ENCODE data around the gene TRIP4. TPM values are rescaled to one million over a fixed set of nuclear protein-coding genes. Genes with fewer than 3 reads are reported as not detected.
A peak's percentile ranks its signal among the peaks of the same experiment; 100 is the strongest.
"Not testable (repeated sequence)": the region's sequence is repeated elsewhere in the genome, so short reads cannot be mapped to it uniquely, and the experiment has no call there.

Gene TRIP4
- total RNA-seq, 1 donor from 2014 or later: 13.5 TPM

GRCh38 chr15:64386291-64386690 is 1.3 kb upstream of the TRIP4 start:
- no peak for DNase-seq
- Histone ChIP-seq H3K9me3 (replicated peaks) (no peaks in the 10 kb centered on the region), H3K4me3 (no peak overlapping the region), H3K36me3 (no peaks in the 10 kb centered on the region), H3K4me1 (peaks cover 31% of the 10 kb centered on the region), H3K27ac (replicated peaks) (no peak overlapping the region), H3K27me3 (ENCODE audit: low read depth) (no peaks in the 10 kb centered on the region)
- intact Hi-C loops (cut with micrococcal nuclease): no loop called here
- TF ChIP-seq, protein P1, sequence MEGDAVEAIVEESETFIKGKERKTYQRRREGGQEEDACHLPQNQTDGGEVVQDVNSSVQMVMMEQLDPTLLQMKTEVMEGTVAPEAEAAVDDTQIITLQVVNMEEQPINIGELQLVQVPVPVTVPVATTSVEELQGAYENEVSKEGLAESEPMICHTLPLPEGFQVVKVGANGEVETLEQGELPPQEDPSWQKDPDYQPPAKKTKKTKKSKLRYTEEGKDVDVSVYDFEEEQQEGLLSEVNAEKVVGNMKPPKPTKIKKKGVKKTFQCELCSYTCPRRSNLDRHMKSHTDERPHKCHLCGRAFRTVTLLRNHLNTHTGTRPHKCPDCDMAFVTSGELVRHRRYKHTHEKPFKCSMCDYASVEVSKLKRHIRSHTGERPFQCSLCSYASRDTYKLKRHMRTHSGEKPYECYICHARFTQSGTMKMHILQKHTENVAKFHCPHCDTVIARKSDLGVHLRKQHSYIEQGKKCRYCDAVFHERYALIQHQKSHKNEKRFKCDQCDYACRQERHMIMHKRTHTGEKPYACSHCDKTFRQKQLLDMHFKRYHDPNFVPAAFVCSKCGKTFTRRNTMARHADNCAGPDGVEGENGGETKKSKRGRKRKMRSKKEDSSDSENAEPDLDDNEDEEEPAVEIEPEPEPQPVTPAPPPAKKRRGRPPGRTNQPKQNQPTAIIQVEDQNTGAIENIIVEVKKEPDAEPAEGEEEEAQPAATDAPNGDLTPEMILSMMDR (IDR thresholded peaks at IDR 0.05; ENCODE audit: borderline replicate concordance): no peak

DNA sequence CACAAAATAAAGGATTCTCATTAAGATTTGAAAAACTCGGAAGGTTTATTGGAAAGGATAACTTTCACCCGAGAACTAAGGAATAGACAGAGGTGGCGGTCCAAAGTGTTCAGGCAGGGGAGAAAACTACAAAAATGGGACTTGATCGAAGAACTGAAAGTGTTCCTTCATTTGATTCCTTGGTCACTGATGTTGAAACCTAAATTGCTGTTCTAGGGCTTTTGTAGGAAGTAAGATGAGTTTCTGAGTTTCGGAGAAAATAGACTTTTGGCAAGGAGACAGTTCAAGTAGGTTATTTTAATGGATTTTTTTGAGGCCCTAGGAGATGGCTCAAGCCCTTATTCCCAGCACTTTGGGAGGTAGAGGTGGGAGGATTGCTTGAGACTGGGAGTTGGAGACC is 1.4 kb downstream of the TRIP4 start:
- H3K27ac ChIP-seq (replicated peaks): no peak overlapping the region
- peak overlapping the region; percentile 80 for H3K4me3 ChIP-seq
- TF ChIP-seq, protein P1 (IDR thresholded peaks at IDR 0.05; ENCODE audit: borderline replicate concordance): no peak
- intact Hi-C loops (cut with micrococcal nuclease): no loop called here
- no peaks in the 10 kb centered on the region for H3K27me3 ChIP-seq (ENCODE audit: low read depth)
- H3K4me1 ChIP-seq: peaks cover 25% of the 10 kb centered on the region
- peaks cover 7% of the 10 kb centered on the region for H3K36me3 ChIP-seq
- no peaks in the 10 kb centered on the region for H3K9me3 ChIP-seq (replicated peaks)
- no peak for DNase-seq

- H3K9me3 ChIP-seq (replicated peaks); H3K27ac ChIP-seq (replicated peaks); DNase-seq; intact Hi-C loops (cut with micrococcal nuclease); H3K4me3 ChIP-seq; H3K27me3 ChIP-seq (ENCODE audit: low read depth): not testable (repeated sequence)
- Histone ChIP-seq H3K36me3 (peaks cover 42% of the 10 kb centered on the region), H3K4me1 (peaks cover 16% of the 10 kb centered on the region)
These were observed 4.8 kb downstream of the TRIP4 start for GRCh38 chr15:64392471-64392870.

DNA sequence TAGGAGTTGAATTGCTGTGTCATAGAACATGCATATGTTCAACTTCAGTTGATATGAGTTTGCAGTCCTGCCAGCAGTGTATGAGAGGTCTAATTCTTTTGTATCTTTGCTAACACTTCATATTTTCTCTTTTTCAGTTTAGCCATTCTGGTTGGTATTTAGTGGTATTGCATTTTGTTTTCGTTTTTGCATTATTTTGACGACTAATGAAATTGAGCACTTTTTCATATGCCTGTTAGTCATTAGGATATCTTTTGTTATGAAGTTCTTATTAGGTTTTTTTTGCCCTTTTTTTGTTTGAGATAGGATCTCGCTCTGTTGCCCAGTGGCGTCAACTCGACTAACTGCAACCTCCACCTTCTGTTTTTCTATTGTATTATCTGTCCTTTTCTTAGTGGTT is 9.2 kb downstream of the TRIP4 start:
- H3K27me3 ChIP-seq (ENCODE audit: low read depth): no peaks in the 10 kb centered on the region
- DNase-seq: no peak
- H3K27ac ChIP-seq (replicated peaks): no peak overlapping the region
- TF ChIP-seq, protein P1 (IDR thresholded peaks at IDR 0.05; ENCODE audit: borderline replicate concordance): no peak
- H3K4me1 ChIP-seq: peaks cover 3% of the 10 kb centered on the region
- H3K36me3 ChIP-seq: peaks cover 85% of the 10 kb centered on the region
- no peaks in the 10 kb centered on the region for H3K9me3 ChIP-seq (replicated peaks)
- no peak overlapping the region for H3K4me3 ChIP-seq
- intact Hi-C loops (cut with micrococcal nuclease): no loop called here

GRCh38 chr15:64398575-64398974 is 10.9 kb downstream of the TRIP4 start:
- no peak for DNase-seq
- Histone ChIP-seq H3K27me3 (ENCODE audit: low read depth) (no peaks in the 10 kb centered on the region), H3K27ac (replicated peaks) (peak overlapping the region; percentile 47), H3K4me3 (no peak overlapping the region), H3K9me3 (replicated peaks) (no peaks in the 10 kb centered on the region), H3K36me3 (peaks cover 100% of the 10 kb centered on the region), H3K4me1 (peaks cover 3% of the 10 kb centered on the region)
- intact Hi-C loops (cut with micrococcal nuclease): no loop called here
- TF ChIP-seq, protein P1 (IDR thresholded peaks at IDR 0.05; ENCODE audit: borderline replicate concordance): no peak

- Histone ChIP-seq H3K27me3 (ENCODE audit: low read depth) (no peaks in the 10 kb centered on the region), H3K27ac (replicated peaks) (no peak overlapping the region), H3K4me1 (peaks cover 3% of the 10 kb centered on the region), H3K9me3 (replicated peaks) (no peaks in the 10 kb centered on the region), H3K4me3 (no peak overlapping the region), H3K36me3 (peaks cover 97% of the 10 kb centered on the region)
- TF ChIP-seq, protein P1 (IDR thresholded peaks at IDR 0.05; ENCODE audit: borderline replicate concordance): no peak
- intact Hi-C loops (cut with micrococcal nuclease): no loop called here
- DNase-seq: no peak
These were observed 12.9 kb downstream of the TRIP4 start for GRCh38 chr15:64400583-64400982.
